ENCODE data around the gene FOXO4. TPM values are rescaled to one million over a fixed set of nuclear protein-coding genes. Genes with fewer than 3 reads are reported as not detected.

FOXO4 gene
- total and polyA plus RNA-seq, 9 donors: 16.7 to 70.2 (median 35.2) TPM

DNA sequence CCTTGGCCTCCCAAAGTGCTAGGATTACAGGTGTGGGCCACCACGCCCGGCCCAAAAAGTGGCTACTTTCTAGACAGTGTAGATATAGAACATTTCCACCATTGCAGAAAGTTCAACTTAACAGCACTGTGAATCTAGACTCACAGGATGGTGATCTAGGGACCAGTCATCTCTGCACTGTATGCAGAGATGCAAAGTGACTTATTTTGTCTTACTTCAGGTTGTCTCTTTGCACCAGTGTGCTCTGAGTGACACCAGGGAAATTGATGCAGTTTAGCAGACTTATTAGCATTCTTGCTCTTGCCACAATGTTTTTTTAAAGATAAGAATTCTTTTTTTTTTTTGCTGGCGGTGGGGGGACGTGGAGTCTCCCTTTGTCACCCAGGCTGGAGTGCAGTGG is 12.8 kb upstream of the FOXO4 start:
- Histone ChIP-seq H3K27ac (no peak overlapping the region), H3K36me3 (no peaks in the 10 kb centered on the region), H3K4me3 (no peak overlapping the region), H3K27me3 (no peaks in the 10 kb centered on the region), H3K4me1 (ENCODE audit: insufficient read depth) (no peaks in the 10 kb centered on the region), H3K9me3 (no peaks in the 10 kb centered on the region)
- TF ChIP-seq, protein P1, sequence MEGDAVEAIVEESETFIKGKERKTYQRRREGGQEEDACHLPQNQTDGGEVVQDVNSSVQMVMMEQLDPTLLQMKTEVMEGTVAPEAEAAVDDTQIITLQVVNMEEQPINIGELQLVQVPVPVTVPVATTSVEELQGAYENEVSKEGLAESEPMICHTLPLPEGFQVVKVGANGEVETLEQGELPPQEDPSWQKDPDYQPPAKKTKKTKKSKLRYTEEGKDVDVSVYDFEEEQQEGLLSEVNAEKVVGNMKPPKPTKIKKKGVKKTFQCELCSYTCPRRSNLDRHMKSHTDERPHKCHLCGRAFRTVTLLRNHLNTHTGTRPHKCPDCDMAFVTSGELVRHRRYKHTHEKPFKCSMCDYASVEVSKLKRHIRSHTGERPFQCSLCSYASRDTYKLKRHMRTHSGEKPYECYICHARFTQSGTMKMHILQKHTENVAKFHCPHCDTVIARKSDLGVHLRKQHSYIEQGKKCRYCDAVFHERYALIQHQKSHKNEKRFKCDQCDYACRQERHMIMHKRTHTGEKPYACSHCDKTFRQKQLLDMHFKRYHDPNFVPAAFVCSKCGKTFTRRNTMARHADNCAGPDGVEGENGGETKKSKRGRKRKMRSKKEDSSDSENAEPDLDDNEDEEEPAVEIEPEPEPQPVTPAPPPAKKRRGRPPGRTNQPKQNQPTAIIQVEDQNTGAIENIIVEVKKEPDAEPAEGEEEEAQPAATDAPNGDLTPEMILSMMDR (IDR thresholded peaks at IDR 0.05): no peak
- TF ChIP-seq POLR2A (IDR thresholded peaks at IDR 0.05): no peak
- TF ChIP-seq EP300 (IDR thresholded peaks at IDR 0.05): no peak
- WGBS, 3 donors: 50 to 64% (median 57%) methylated on average over 4 of the region's 4 CpGs
- DNase-seq: no peak
- intact Hi-C loops (cut with DNase I): no loop called here

DNA sequence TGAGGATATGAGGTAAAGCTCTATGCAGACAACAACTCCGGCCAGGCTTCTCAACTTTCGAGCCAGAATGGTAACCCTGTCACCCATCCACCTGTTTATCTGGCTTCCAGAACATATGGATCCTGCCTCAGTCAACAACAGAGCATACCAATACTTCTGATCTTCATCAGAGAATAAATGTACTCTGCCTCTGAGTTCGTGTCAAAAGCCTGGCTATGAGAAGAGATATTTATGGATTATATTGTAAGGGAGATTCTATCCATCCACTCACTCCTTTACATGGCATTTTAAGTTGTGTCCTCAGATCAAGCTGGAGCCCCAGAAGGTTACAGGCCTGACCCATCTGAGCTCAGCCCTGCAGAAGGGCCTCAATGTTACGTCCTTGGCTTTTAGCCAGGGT is 9.8 kb upstream of the FOXO4 start:
- TF ChIP-seq, protein P1 (IDR thresholded peaks at IDR 0.05): no peak
- TF ChIP-seq POLR2A (IDR thresholded peaks at IDR 0.05): no peak
- no peak for TF ChIP-seq EP300 (IDR thresholded peaks at IDR 0.05)
- no peaks in the 10 kb centered on the region for H3K27me3 ChIP-seq
- no peaks in the 10 kb centered on the region for H3K4me1 ChIP-seq (ENCODE audit: insufficient read depth)
- DNase-seq: no peak
- no peaks in the 10 kb centered on the region for H3K36me3 ChIP-seq
- WGBS, 3 donors: 42 to 50% (median 50%) methylated on average over 4 of the region's 4 CpGs
- H3K4me3 ChIP-seq: no peak overlapping the region
- no peak overlapping the region for H3K27ac ChIP-seq
- H3K9me3 ChIP-seq: no peaks in the 10 kb centered on the region
- intact Hi-C loops (cut with DNase I): no loop called here

DNA sequence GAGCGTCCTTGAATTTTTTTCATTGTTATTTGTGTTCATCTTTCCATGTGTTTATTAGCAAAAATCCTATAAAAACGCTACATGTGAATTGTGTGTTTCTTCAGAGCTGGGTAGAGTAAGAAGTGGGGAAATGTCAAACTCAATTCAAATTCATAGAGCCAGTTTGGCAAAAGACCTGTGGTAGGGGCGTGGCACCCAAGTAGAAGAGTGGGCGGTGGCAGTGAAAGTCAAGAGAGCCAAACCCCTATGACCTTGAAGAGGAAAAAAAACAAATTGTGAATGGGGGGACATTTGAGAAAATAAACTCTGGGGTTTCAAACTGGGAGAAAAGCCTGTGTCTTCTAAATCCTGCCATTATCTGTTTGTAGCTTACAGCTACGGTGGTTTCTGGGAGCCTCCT is 4.4 kb upstream of the FOXO4 start:
- TF ChIP-seq, protein P1 (IDR thresholded peaks at IDR 0.05): no peak
- no peak for TF ChIP-seq POLR2A (IDR thresholded peaks at IDR 0.05)
- no peak for TF ChIP-seq EP300 (IDR thresholded peaks at IDR 0.05)
- Histone ChIP-seq H3K9me3 (no peaks in the 10 kb centered on the region), H3K4me3 (no peak overlapping the region), H3K36me3 (no peaks in the 10 kb centered on the region), H3K4me1 (ENCODE audit: insufficient read depth) (peaks cover 3% of the 10 kb centered on the region), H3K27me3 (no peaks in the 10 kb centered on the region), H3K27ac (no peak overlapping the region)
- 48 to 59% (median 51%) methylated on average over 5 of the region's 5 CpGs for WGBS, 3 donors
- intact Hi-C loops (cut with DNase I): no loop called here
- DNase-seq: no peak

DNA sequence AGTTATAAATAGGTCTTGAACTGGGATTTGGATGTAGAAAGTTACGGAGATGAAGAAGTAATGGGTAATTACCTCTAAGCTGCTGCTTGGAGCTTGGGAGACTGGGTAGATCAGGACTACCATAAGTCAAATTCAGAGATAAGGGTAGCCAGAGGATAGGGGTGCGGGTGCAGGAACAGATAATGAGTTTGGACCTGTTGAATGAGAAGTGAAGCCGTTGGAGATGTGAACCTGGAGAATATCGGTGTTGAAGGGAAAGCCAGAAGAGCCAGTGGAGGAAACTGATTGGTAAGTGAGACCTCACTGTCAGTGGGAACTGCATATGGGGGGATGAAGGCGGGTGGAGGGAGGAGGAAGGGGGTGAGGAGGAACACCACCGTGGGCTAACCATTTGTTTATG is 618 bp upstream of the FOXO4 start:
- Histone ChIP-seq H3K9me3 (no peaks in the 10 kb centered on the region), H3K27ac (no peak overlapping the region), H3K4me3 (peak overlapping the region; percentile 56), H3K27me3 (no peaks in the 10 kb centered on the region), H3K36me3 (no peaks in the 10 kb centered on the region), H3K4me1 (ENCODE audit: insufficient read depth) (peaks cover 4% of the 10 kb centered on the region)
- no peak for DNase-seq
- TF ChIP-seq POLR2A (IDR thresholded peaks at IDR 0.05): no peak
- TF ChIP-seq, protein P1 (IDR thresholded peaks at IDR 0.05): no peak
- 25 to 30% (median 29%) methylated on average over 6 of the region's 6 CpGs for WGBS, 3 donors
- intact Hi-C loops (cut with DNase I): no loop called here

Measured in ovary (tissue), 9 donors.